ENCODE data around the gene BEAN1.

Gene BEAN1

DNA sequence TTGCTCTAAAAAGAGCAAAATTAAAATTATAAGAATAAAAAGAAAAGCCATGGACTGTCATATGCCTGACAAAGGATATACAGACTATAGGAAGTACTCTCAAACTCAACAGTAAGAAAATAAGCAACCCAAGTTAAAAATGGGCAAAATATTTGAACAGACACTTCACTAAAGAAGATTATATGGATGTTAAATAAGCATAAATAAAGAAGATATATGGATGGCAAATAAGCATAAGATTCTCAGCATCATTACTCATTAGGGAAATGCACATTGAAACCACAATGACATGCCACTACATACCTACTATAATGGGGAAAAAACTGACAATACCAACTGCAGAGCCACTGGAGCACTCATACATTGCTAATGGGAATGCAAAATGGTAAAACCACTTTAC is 14.9 kb upstream of the BEAN1 start:
- H3K27me3 ChIP-seq (ENCODE audit: low read depth, low read length), result no peaks in the 10 kb centered on the region
- peaks cover 0 to 7% of the 10 kb centered on the region in 2 donors for H3K9me3 ChIP-seq (ENCODE audit: control insufficient read depth in 1 of 2, low read length in 2 of 2)
- no peak overlapping the region for H3K27ac ChIP-seq (ENCODE audit: low read length)
- peaks cover 0 to under 1% of the 10 kb centered on the region in 2 donors for H3K4me1 ChIP-seq (ENCODE audit: control insufficient read depth in 1 of 2, insufficient read depth in 2 of 2, low read length in 2 of 2)
- no peaks in the 10 kb centered on the region for H3K36me3 ChIP-seq (ENCODE audit: control insufficient read depth in 1 of 2, insufficient read depth in 2 of 2, low read length in 2 of 2)
- H3K4me3 ChIP-seq (ENCODE audit: low read depth in 1 of 2, low read length in 2 of 2), result no peak overlapping the region

DNA sequence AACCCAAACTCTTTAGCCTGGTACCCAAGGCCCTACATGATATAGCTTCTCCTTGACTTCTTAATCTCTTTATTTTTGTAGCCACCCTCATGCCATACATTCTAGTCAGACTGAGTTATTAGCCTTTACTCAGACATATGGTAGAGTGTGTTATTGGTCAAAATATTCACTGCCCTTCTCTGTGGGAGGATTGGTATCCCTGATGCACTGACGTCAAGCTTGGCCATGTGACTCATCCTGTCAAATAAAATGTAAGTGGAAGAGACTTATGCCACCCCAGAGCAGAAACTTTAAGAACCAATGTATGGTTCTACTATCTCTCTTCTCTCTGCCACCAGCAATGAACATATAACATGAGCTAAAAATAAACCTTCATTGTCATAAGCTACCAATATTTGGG is 12.2 kb upstream of the BEAN1 start:
- Histone ChIP-seq H3K36me3 (ENCODE audit: control insufficient read depth in 1 of 2, insufficient read depth in 2 of 2, low read length in 2 of 2) (no peaks in the 10 kb centered on the region), H3K27ac (ENCODE audit: low read length) (no peak overlapping the region), H3K4me1 (ENCODE audit: control insufficient read depth in 1 of 2, insufficient read depth in 2 of 2, low read length in 2 of 2) (no peaks in the 10 kb centered on the region), H3K9me3 (ENCODE audit: control insufficient read depth in 1 of 2, low read length in 2 of 2) (peaks cover 0 to 7% of the 10 kb centered on the region in 2 donors), H3K27me3 (ENCODE audit: low read depth, low read length) (no peaks in the 10 kb centered on the region), H3K4me3 (ENCODE audit: low read depth in 1 of 2, low read length in 2 of 2) (no peak overlapping the region)

DNA sequence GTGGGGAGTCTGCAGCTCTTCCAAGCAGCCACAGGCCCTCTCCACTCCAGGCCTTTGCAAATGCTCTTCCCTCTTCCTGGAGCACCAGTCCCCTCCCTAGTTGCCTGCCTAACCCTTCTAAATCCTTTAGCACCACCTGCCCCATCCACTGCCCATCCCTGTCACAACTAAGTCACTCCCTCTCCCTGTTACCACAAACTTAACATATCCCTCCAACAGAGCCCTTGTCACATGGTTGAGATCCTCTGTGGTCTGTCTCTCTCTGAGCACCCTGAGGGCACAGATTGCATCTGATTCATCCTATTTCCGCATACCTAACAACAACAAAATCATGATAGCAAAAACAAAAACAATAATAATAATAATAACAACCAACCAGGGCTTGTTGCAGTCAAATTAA is 11.0 kb upstream of the BEAN1 start:
- H3K4me1 ChIP-seq (ENCODE audit: control insufficient read depth in 1 of 2, insufficient read depth in 2 of 2, low read length in 2 of 2), result no peaks in the 10 kb centered on the region
- H3K9me3 ChIP-seq (ENCODE audit: control insufficient read depth in 1 of 2, low read length in 2 of 2), result peaks cover 0 to 7% of the 10 kb centered on the region in 2 donors
- no peak overlapping the region for H3K27ac ChIP-seq (ENCODE audit: low read length)
- no peaks in the 10 kb centered on the region for H3K27me3 ChIP-seq (ENCODE audit: low read depth, low read length)
- H3K36me3 ChIP-seq (ENCODE audit: control insufficient read depth in 1 of 2, insufficient read depth in 2 of 2, low read length in 2 of 2), result no peaks in the 10 kb centered on the region
- H3K4me3 ChIP-seq (ENCODE audit: low read depth in 1 of 2, low read length in 2 of 2), result no peak overlapping the region

DNA sequence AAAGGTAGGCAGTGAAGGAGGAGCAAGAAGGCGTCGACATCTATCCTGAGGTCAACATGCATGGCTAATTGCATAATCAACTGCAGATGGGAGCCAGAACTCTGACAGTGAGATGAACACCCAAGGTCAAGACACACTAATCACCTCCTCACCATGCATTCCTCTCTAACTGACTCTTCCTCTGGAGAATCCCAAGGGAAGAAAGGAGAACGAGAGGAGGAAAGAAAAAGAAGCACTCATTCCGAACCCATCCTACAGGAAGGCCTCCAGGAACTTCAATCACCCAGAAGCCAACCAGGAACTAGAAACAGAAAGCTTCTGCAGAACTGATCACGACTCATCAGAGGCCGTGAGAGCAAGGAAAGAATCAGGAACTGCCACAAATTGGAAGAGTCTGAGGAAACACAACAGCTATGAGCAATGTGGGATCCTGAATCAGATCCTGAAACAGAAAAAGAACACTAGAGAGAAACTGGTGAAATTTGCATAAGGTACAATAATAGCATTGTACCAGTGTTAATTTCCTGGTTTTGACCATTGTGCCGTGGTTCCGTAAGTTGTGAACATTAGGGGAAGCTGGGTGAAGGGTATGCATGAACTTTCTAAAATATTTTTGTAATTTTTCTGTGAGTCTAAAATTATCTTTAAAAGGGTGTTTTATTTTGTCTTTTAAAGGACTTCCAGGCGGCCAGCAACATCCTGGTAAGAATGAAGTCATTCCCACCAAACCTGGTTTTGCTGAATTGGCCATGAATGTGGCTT is 10.0 kb upstream of the BEAN1 start:
- Histone ChIP-seq H3K36me3 (ENCODE audit: control insufficient read depth in 1 of 2, insufficient read depth in 2 of 2, low read length in 2 of 2) (no peaks in the 10 kb centered on the region), H3K4me3 (ENCODE audit: low read depth in 1 of 2, low read length in 2 of 2) (no peak overlapping the region), H3K27me3 (ENCODE audit: low read depth, low read length) (no peaks in the 10 kb centered on the region), H3K4me1 (ENCODE audit: control insufficient read depth in 1 of 2, insufficient read depth in 2 of 2, low read length in 2 of 2) (no peaks in the 10 kb centered on the region), H3K27ac (ENCODE audit: low read length) (no peak overlapping the region), H3K9me3 (ENCODE audit: control insufficient read depth in 1 of 2, low read length in 2 of 2) (peaks cover 0 to 6% of the 10 kb centered on the region in 2 donors)

DNA sequence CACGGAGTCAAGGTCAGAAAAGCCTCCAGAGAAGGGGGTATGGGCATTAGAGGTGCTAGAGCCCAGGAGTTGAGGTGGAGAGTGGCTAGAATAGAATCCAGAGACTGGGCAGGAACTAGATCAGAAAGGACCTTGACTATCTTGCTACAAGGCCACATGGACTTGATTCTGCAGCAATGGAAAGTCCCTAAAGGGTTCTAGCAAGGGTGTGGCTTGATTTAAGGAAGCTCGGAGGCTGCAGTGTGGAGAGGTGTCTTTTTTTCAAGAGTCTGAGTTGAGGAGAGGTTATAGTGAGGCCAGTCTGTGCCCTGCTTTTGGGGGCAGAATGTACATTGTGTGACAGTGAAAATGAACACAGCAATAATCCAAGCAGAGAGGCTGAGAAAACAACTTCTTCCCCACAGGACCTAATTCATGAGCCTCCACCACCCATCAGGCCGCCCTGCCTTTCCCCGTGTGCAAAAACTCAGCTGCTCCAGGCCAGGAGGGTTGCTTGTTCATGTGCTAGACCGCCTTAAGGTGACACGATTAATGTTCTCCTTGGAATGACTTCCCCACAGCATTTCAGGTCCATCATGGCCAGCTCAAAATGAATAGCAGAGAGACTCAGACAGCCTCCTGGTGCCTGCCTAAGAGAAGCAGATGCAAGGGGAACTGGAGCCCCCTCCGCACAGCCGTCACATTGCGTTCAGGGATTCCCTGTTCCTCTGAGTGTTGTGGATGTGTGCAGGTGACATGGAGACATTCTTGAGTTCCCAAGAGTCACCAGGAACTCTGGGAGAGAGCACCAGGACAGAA is 8.7 kb upstream of the BEAN1 start:
- Histone ChIP-seq H3K27me3 (ENCODE audit: low read depth, low read length) (no peaks in the 10 kb centered on the region), H3K4me3 (ENCODE audit: low read depth in 1 of 2, low read length in 2 of 2) (no peak overlapping the region), H3K4me1 (ENCODE audit: control insufficient read depth in 1 of 2, insufficient read depth in 2 of 2, low read length in 2 of 2) (no peaks in the 10 kb centered on the region), H3K9me3 (ENCODE audit: control insufficient read depth in 1 of 2, low read length in 2 of 2) (no peaks in the 10 kb centered on the region), H3K36me3 (ENCODE audit: control insufficient read depth in 1 of 2, insufficient read depth in 2 of 2, low read length in 2 of 2) (no peaks in the 10 kb centered on the region), H3K27ac (ENCODE audit: low read length) (no peak overlapping the region)

DNA sequence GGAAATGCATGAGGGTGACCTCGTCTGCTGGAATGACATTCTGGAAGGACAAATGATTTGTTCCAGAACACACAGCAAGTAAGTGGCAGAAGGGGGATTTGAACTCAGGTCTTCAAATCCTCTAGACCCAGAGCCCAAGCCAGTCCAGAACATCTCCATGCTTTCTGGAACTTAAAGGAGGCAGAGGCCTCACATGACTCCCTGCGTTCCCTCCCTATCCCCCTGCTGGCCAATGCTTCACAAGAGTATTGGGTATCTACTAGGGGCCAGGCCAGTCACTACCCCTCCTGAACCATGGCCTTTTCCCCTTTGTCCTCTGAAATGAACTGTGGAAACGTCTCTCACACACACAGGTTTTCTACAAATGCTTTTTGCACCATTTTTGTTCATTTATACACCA is 7.6 kb upstream of the BEAN1 start:
- H3K4me1 ChIP-seq (ENCODE audit: control insufficient read depth in 1 of 2, insufficient read depth in 2 of 2, low read length in 2 of 2), result no peaks in the 10 kb centered on the region

DNA sequence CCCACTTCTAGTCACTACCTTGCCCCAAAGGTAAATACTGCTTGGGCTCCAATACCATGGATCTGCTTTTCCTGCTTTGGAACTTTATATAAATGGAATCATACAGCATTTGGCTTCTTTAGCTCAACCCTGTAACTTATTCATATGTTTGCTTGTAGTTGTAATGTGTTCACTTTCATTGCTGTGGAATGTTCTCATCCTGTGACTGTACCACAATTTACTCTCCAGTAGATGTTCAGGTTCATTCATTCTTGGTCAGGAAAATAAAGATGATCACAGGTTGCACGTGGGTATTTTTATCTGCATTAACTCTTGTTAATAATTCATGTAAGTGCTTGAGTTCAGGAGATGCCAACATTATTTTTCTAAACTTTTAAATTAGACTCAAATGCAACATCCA is 6.7 kb upstream of the BEAN1 start:
- no peaks in the 10 kb centered on the region for H3K36me3 ChIP-seq (ENCODE audit: control insufficient read depth in 1 of 2, insufficient read depth in 2 of 2, low read length in 2 of 2)
- H3K9me3 ChIP-seq (ENCODE audit: control insufficient read depth in 1 of 2, low read length in 2 of 2), result no peaks in the 10 kb centered on the region
- H3K4me1 ChIP-seq (ENCODE audit: control insufficient read depth in 1 of 2, insufficient read depth in 2 of 2, low read length in 2 of 2), result no peaks in the 10 kb centered on the region
- H3K27me3 ChIP-seq (ENCODE audit: low read depth, low read length), result peaks cover 13% of the 10 kb centered on the region
- no peak overlapping the region for H3K4me3 ChIP-seq (ENCODE audit: low read depth in 1 of 2, low read length in 2 of 2)
- no peak overlapping the region for H3K27ac ChIP-seq (ENCODE audit: low read length)

More for the DNA sequence above, 7.6 kb upstream of the BEAN1 start:
- no peak overlapping the region for H3K27ac ChIP-seq (ENCODE audit: low read length)
- no peak overlapping the region for H3K4me3 ChIP-seq (ENCODE audit: low read depth in 1 of 2, low read length in 2 of 2)
- no peaks in the 10 kb centered on the region for H3K9me3 ChIP-seq (ENCODE audit: control insufficient read depth in 1 of 2, low read length in 2 of 2)
- no peaks in the 10 kb centered on the region for H3K36me3 ChIP-seq (ENCODE audit: control insufficient read depth in 1 of 2, insufficient read depth in 2 of 2, low read length in 2 of 2)
- peaks cover 4% of the 10 kb centered on the region for H3K27me3 ChIP-seq (ENCODE audit: low read depth, low read length)

DNA sequence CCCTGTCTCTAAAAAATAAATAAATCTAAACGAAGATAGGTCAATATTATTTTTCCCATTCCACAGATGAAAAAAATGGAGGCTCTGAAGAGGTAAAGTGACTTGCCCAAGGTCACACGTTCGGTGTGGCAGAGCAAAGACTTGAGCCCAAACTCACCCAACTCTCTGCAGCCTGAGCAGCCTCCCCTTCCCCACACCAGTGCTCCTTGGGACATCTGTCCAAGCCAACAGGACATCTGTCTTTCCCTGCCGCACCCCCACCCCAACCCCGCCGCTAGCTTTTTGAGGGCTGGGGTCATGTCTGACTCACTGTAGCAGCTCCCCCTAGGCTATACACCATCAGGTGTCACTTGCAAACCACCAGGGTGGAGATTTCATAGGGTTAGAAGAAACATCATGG is 5.2 kb upstream of the BEAN1 start:
- no peaks in the 10 kb centered on the region for H3K9me3 ChIP-seq (ENCODE audit: control insufficient read depth in 1 of 2, low read length in 2 of 2)
- no peak overlapping the region for H3K27ac ChIP-seq (ENCODE audit: low read length)
- no peaks in the 10 kb centered on the region for H3K36me3 ChIP-seq (ENCODE audit: control insufficient read depth in 1 of 2, insufficient read depth in 2 of 2, low read length in 2 of 2)
- no peak overlapping the region for H3K4me3 ChIP-seq (ENCODE audit: low read depth in 1 of 2, low read length in 2 of 2)
- H3K27me3 ChIP-seq (ENCODE audit: low read depth, low read length), result peaks cover 22% of the 10 kb centered on the region
- H3K4me1 ChIP-seq (ENCODE audit: control insufficient read depth in 1 of 2, insufficient read depth in 2 of 2, low read length in 2 of 2), result peaks cover 0 to 11% of the 10 kb centered on the region in 2 donors

DNA sequence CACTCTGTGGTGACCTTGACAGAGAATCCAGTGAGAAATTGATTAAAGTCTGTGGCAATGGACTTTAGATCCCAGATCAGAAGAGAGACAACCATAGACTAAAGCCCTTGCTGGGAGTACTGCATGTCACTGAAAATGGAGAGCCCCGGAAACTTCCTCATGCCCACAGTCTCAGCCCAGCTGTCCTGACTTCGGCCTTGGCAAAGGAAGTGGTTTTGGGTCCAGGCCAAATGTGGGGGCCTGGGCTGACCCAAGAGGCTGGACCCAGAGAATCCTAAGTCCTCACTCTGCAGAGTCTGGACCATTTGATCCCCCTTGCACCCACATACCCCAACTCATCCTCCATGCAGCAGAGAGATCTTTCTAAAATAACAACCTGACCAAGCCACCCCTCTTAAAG is 4.7 kb upstream of the BEAN1 start:
- Histone ChIP-seq H3K27me3 (ENCODE audit: low read depth, low read length) (peaks cover 22% of the 10 kb centered on the region), H3K4me1 (ENCODE audit: control insufficient read depth in 1 of 2, insufficient read depth in 2 of 2, low read length in 2 of 2) (peaks cover 0 to 12% of the 10 kb centered on the region in 2 donors), H3K36me3 (ENCODE audit: control insufficient read depth in 1 of 2, insufficient read depth in 2 of 2, low read length in 2 of 2) (no peaks in the 10 kb centered on the region), H3K9me3 (ENCODE audit: control insufficient read depth in 1 of 2, low read length in 2 of 2) (no peaks in the 10 kb centered on the region), H3K27ac (ENCODE audit: low read length) (no peak overlapping the region), H3K4me3 (ENCODE audit: low read depth in 1 of 2, low read length in 2 of 2) (no peak overlapping the region)

DNA sequence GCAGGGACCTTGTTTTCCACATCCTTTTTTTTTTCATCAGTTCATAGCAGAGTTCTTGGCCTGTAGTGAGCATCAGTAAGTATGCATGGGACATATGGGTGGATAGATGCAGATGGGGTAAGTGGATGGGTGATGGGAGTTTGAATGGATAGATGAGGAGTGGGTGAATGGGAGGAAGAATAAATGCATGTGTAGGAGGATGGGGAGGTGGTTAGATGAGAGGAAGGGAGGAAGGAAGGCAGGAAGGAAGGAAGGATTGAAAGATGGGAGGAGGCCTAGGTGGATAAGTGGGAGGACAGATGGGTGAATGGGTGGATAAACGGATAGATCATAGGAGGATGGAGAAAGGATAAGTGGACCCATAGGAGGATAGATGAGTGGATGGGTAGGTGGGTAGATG is 3.9 kb upstream of the BEAN1 start:
- H3K9me3 ChIP-seq (ENCODE audit: control insufficient read depth in 1 of 2, low read length in 2 of 2), result no peaks in the 10 kb centered on the region
- H3K36me3 ChIP-seq (ENCODE audit: control insufficient read depth in 1 of 2, insufficient read depth in 2 of 2, low read length in 2 of 2), result no peaks in the 10 kb centered on the region
- peaks cover 0 to 20% of the 10 kb centered on the region in 2 donors for H3K4me1 ChIP-seq (ENCODE audit: control insufficient read depth in 1 of 2, insufficient read depth in 2 of 2, low read length in 2 of 2)
- H3K4me3 ChIP-seq (ENCODE audit: low read depth in 1 of 2, low read length in 2 of 2), result no peak overlapping the region
- no peak overlapping the region for H3K27ac ChIP-seq (ENCODE audit: low read length)
- H3K27me3 ChIP-seq (ENCODE audit: low read depth, low read length), result peaks cover 30% of the 10 kb centered on the region

DNA sequence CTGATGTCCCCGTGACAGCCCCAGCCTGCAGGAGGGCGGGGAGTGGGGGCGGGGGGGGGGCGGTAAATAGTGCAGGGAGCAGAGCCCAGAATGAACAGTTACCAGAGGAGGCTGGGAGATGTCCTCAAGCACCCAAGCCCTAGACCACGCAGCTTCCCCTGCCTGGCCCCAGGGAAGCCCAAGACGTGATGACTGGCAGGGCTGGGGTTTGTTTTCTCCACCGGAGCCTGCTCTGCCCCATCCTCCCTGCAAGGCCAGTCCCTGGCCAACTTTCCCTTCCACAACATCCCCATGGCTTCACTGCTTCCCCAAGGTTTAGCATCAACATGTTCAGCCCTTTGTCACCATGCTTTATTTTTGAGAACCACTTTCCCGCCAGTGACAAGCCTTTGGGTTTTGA is 1.4 kb upstream of the BEAN1 start:
- Histone ChIP-seq H3K4me3 (ENCODE audit: low read depth in 1 of 2, low read length in 2 of 2) (no peak overlapping the region), H3K27me3 (ENCODE audit: low read depth, low read length) (peaks cover 42% of the 10 kb centered on the region), H3K27ac (ENCODE audit: low read length) (no peak overlapping the region), H3K9me3 (ENCODE audit: control insufficient read depth in 1 of 2, low read length in 2 of 2) (no peaks in the 10 kb centered on the region), H3K4me1 (ENCODE audit: control insufficient read depth in 1 of 2, insufficient read depth in 2 of 2, low read length in 2 of 2) (peaks cover 0 to 22% of the 10 kb centered on the region in 2 donors), H3K36me3 (ENCODE audit: control insufficient read depth in 1 of 2, insufficient read depth in 2 of 2, low read length in 2 of 2) (no peaks in the 10 kb centered on the region)
